GM21723 (cell line): ENCODE measurements around the gene SIDT1.

ENCODE experiments used
- ATAC-seq: cut with Tn5 transposase; IDR thresholded peaks from one replicate; pipeline ENCODE4 v1.9.1; 2021; ENCODE audit warnings: mild to moderate bottlenecking, moderate library complexity; ENCODE audit not compliant: unreplicated experiment

The SIDT1 gene

DNA sequence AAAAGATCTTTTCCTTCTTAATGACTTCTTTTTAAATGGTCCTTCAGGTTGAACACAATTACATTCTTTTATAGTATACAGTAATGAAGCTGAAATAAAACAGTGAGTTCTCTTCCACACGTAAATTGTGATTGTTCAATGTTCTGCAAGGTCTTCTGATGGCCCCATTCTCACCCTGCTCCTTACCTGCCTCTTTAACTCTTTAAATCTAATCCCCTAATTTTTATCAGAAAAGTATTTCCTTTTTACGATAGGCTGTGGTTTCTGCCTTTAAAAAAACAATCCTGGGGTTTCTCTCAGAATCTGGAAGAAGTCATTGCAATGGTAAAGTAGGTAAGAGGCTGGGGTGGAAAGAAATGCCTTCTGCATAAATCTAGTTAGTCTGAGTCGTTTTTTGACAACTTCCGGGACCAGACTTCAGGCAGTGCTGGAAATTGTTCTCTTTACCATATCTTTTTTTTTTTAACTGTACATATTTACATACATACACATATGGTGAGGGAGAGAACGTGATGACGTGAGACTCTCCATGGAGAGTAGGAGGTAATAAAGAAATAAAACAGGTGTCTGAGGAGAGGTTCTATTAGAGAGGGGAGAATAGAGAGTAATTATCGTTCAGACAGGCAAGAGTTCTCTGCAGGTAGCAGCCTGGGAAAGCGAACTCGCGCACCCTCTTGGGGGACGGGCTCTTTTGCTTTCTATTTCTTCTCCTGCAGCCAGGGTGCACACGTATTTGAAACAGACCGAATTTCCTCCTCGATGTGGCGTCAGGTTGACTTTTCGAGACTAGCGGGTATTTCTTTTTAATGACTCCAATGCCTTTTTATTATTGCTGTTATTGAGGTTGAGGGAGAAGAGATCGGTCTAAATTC, at the start of gene SIDT1:
TSS of gene SIDT1 (plus strand) at position 730 of the 872 bp plus-strand sequence. CDS start 467 bp downstream, outside the sequence.
- ATAC-seq = peak; percentile 78

DNA sequence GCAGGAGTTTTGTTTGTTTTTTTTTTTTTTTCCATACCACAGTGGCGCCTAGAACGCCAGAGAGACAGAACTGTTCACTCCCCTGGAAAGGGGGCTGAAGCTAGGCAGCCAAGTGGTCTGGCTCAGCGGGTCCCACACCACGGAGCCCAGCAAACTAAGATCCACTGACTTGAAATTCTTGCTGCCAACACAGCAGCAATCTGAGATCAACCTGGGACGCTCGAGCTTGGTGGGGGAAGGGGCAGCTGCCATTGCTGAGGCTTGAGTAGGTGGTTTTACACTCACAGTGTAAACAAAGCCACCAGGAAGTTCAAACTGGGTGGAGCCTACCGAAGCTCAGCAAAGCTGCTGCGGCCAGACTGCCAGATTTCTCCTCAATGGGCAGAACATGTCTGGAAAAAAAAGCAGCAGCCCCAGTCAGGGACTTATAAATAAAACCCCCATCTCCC, 47.2 kb upstream of the SIDT1 start:
- ATAC-seq = no peak

DNA sequence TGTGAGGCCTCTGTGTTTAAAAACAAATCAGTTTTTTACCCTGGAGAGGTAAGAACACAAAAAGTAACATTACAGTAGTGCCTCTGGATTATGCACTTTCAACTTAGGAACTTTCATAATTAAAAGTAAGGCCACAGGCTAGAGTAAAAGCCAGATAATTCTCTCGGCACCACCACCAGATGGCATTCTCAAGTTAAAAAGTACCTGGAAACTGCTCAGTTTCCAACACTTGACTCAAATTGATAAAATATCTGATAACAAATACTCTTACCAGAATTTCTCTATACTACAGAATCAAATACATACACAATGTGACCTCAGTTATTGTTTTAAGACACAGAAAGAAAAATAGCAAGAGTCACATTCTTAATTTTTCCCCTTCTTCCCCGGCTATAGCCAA, 37.3 kb upstream of the SIDT1 start:
- ATAC-seq = peak; percentile 64

DNA sequence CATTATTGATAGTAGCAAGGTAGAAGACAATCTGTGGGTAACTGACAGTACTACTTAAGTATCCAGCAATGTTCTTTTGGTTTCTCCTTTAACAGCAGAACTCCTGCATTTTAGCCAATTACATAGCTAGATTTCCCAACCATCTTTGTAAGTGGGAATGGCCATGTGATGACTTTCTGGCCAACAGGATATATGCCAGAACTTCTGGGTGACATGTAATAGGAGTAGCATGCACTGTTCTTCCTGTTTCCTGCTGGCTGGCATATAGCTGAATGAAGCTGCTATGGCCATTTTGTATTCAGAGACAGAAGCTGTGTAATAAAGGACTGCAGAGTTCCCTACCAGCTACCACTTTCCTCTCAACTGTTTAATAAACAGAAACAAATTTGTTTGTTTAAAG, 35.4 kb upstream of the SIDT1 start:
- ATAC-seq = no peak

DNA sequence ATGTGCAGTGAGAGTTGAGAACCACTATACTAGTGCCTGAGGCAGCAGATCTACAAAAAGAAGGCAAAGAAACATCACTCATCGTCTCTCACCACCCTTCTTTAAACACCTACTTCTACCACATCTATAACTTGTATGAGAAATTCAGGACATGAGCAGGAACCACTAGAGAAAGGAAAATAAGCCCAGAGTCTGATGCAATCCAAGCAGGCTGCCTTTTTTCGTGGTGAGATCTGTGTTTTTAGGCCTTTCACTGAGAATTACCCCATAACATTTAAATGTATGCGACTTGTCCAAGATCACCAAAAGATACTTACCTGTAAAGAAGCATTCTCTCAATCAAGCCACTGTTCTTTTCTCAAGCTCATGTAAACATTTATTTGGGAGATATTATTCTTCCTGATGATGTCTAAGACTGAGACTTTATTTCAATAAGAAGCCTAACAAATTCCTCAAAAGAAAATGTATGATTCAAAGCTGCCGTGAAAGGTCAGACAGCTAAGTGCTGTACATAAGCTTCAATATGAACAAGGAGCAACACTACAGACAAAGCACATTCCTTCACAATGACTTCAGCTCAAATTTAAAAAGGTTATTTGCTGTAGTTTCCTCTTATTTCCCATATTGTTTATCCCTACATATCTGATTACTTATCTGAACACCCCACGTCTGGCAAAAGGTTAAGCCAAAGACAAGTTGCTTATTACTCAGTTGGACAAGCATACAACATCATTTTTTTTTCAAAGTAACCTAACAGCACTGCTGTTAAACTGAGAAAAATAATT, 33.9 kb upstream of the SIDT1 start:
- no peak for ATAC-seq

DNA sequence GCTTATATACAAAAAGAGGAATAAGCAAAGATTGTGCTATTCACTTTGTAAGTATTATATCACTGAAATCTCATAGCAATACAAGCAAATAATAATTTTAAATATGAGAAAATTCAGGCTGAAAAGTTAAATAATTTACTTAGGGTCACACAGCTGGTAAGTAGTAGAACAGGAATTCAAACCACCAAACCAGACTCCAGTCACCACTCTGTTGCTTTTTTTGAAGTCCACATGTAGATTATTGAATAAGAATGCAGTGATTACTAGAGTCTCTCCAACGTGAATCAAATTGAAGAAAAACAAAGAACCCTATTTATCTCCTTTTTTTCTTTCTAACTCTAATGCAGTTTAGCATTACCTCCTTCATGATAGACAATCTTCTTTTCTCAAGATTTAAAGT, 33.3 kb upstream of the SIDT1 start:
- ATAC-seq = no peak

DNA sequence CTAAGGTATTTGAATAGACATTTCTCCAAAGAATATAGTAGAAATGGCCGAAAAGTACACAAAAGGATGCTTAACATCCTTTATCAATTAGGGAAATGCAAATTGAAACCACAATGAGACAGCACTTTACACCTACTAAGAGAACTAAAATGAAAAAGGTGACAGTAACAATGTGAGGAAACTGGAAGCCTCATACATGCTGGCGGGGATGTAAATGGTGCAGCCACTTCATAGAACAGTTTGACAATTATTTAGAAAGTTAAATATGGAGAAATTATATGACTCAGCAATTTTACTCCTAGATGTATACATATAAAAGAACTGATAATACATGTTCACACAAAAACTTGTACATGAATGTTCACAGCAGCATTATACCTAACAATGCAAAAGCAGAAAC, 30.8 kb upstream of the SIDT1 start:
- ATAC-seq = no peak

DNA sequence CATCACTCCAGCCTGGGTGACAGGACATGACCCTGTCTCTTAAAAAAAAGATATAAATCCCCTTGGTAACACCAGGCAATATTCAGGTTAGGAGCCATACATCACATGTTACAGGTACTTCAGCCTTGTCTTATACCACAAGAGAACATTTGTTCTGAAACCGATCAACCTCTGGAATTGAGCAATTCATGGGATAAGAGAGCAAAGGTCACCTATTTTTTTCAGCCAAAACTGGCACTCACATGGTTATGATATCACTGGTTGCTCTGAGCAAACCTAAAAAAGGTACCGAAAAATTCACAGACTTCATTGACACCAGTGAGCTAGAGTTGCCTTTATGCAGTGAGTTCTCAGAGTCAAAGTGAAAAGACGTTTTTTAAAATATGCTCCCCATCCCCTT, 26.5 kb upstream of the SIDT1 start:
- no peak for ATAC-seq

DNA sequence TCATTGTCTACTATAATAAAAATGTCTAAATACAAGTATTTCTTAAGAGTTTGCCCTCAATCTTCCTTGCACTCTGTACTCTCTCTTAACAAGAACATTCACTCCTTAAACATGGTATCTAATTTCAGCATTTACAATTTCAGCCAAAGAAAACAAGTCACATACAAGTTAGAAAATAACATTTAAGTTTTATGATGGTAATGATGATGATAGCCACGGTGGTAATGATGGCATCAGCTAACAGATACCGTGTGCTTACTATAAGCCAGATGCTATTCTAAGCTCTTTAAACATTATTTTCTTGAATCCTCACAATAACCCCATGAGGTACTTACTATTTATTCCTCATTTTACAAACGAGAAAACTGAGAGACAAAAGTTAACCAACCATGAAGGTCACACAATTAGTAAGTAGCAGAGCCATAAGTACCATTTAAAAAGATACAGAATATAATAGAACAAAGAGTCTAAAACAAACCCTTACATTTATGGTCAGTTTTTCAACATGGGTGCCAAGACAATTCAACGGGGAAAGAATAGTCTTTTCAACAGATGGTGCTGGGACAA, 24.8 kb upstream of the SIDT1 start:
- no peak for ATAC-seq

DNA sequence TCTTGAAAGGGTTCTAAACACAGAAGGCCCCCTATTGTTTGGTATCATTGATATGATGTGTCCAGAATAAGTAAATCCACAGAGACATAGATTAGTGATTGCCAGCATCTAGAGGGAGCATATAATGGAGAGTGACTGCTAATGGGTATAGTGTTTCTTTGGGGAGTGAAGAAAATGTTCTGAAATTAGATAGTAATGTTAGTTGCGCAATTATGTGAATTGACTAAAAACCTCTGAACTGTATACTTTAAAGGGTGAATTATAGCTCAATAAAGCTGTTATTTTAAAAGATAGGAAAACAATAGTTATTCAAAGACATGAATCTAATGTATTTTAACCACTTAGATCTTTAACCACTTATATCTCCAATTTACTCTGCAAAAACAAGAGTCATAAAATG, 23.4 kb upstream of the SIDT1 start:
- no peak for ATAC-seq

DNA sequence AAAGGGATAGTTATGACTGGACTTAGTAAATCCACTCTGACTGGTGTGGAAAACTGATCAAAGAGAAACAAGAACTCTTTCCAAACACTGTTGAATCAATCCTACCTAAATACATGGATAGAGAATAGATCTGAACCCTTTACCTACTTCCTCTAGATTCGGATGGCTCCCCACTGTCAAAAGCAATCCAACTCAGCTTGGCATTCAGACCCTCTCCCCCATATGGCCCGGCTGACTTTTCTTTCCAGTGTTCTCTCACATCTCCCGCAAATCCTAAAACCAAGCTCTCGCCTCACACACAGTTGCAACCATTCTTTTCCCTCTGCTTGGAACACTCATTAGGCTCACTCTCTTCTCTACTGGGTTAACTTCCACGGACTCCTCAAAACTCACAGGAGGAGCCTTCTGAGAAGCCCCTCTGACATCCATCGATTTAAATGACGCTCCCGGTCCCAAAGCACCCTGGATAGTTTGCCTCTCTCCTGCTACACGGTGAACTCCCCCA, 18.0 kb upstream of the SIDT1 start:
- ATAC-seq = peak; percentile 12

DNA sequence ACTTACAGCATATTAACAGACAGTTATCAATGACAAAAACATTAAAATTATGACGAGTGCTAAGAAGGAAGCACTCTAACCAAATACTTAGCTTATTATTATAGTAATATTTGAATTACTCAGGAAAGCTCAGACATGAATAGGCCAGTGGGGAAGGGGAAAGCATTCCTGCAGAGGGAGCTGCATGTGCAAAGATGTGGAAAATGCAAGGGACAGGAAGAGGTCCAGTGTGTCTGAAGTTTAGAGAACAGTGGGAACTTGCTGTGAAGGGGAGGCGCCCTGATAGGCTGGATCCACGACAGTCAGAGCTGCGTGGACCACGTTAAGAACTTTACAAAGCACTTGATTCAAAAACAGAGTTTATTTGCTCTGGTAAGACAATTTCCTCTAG, 16.2 kb upstream of the SIDT1 start:
- ATAC-seq = no peak

DNA sequence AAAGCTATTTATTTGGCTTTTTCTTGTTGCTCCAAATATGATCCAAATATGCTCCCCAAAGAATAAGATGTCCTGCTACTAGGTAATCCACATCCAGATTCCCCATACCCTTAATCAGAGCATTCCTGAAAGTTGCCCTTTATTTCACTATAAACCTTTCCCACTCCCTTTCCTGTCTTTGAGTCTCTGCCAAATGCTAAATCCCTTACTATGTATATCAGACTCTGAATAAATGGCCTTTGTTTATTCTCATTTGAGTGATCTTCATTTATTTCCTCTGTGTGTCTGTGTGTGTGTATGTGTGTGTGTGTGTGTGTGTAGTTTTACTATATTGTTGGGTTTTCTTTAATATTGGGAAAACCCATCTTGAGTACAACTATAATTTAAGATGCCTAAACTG, 10.4 kb upstream of the SIDT1 start:
- ATAC-seq = no peak

DNA sequence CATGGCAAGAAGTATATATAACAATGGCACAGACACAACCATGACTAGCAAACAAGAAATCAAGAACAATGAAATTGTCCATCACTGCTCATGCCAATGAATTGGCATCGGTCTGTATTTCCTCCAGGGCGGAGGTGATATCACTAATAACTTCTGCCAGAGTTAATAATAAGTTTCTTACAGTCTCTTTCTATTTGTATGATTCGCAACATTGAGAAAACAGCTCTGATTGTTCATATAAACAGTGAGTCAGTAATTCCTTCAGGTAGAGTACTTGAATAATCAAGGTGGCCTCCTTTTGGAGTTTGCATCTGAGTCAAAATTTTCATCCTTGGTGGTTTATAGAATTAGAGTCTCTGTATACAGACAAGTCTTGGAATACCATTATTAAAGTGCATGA, 9.1 kb upstream of the SIDT1 start:
- no peak for ATAC-seq

DNA sequence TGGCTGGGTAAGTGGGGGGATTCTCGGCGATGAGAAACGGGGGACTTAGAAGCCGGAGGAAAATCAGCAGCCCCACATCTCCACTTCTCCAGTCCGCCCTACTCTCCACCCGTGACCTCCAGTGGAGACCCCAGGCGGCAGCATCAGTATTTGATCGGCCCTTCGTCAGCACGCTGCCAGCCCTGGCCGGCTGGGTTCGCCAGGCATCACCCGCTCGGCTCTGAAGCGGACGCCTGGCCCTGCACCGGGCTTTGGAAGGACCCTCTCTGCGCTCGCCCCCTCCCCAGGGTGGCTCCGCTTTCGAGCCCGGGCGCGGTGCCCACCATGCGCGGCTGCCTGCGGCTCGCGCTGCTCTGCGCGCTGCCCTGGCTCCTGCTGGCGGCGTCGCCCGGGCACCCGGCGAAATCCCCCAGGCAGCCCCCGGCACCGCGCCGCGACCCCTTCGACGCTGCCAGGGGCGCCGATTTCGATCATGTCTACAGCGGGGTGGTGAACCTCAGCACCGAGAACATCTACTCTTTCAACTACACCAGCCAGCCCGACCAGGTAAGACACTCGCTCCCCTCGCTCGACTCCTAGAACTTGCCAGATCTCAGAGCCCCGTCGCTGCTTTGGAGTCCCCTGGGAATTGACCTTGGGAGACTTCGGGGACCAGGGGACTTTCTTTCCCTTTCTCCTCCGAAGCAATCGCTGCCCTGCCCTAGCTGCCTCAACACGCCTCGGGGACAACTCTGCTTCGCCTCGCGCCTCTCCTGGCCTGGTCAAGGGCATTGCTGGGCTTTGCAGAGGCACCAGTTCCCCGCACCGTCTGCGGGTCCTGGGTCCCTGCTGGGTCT, 561 bp downstream of the SIDT1 start:
- peak; percentile 42 for ATAC-seq

DNA sequence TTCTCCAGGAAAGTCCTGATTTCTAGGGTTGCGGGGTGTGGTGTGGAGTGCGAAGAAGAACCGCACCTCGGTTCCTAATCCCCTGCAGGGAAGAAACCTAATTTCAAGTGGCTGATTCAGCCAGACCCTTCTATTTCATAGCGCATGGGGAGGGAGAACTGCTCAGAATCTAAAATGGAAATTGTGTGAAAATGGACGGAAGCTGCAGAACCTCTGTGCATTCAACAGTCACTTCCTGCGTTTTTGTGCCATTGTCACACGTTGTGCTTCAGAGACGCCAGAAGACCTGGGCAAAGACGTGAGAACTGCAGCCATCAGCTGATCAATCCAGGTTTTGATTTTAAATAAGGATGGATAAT, 1.2 kb downstream of the SIDT1 start:
- ATAC-seq = peak; percentile 34

DNA sequence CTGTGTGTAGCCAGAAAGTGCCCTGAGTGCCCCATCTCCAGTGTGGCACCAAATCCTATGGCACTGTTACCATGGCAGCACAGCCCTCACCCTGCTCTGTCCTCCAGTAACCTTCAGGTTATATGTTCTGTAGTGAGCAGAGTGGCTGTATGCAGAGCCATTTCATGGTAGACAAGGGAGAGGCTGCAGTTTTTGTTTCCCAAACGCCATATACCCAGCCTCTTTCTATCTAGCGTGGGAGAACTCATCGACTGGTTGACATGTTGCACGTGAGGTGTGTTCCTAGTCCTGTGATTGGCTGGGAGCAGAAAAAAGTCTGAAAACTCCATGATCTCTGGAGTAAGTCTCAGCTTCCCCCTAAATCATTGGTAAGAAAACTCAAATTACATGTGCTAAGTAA, 2.0 kb downstream of the SIDT1 start:
- no peak for ATAC-seq

DNA sequence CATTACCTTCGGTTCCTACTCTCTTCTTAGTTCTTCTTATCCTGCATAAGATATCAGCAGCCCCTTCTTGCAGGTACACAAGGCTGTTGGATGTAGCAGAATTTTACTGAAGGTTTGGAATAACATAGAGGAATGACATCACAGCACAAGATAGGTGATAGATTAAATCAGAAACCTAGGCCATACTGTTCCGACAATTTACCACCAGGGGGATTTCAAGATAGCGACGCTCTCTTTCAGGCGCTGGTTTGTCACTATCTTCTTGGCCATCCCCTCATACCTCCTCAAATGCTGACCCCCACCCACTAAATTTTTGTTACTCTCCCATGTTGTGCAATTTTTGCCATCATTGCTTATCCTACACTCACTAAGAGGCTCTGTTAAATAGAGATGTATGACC, 3.5 kb downstream of the SIDT1 start:
- no peak for ATAC-seq

DNA sequence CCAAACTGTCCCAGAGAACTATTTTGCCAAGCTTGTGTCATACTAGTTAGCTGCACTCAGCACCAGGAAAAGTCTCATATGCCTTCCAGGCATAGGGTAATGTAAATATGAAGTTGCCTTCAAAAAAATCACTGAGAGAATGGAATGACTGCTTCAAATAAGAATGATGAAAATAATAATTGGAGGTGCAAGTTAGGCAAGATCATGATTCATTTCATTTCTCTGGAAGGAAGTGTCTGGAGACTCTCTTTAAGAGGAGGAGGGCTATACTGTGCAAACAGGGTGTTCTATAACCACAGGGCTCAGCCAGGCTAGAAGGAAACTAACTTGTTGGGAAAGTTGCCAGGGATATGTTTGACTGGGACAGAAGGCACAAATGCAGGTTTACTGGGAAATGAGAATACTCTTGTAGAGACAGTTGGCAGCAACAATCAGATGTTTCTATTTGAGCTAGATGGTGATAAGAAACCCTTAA, 4.3 kb downstream of the SIDT1 start:
- ATAC-seq = no peak

DNA sequence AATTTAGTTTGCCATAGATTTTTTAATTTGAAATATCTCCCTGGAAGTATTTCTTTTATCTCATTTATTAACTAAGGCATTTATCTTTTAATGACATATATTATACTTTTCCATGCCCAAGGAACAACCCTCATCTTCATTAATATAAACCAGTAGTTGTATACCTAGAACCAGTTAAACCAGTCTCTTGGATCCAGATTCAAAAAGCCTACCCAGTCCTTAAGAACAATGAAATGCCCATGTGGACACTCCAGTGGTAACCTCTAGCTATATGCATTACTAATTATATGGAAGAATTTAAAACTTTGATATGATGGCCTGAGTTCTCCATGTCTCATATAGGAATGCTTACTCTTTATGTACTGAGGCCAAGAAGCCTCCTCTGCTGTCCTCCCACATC, 4.8 kb downstream of the SIDT1 start:
- ATAC-seq = no peak

DNA sequence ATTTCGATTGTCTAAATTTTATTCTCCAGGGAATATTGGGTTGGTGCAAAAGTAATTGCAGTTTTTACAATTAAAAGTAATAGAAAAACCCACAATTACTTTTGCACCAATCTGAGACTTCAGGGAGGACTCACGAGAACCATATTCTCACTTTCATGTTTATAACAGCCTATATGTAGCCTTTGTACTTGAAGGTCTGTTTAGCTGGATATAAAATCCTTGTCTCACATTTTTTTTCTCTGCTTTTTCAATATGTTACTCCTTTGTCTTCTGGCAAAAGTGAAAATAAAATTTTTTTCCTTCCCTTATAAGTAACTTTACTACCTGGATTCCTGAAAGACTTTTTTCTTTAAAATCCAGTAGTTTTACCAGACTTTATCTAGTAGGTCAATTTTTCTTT, 9.2 kb downstream of the SIDT1 start:
- ATAC-seq = no peak
